Measurements from ENCODE around the gene SRSF10.

SRSF10 gene

DNA sequence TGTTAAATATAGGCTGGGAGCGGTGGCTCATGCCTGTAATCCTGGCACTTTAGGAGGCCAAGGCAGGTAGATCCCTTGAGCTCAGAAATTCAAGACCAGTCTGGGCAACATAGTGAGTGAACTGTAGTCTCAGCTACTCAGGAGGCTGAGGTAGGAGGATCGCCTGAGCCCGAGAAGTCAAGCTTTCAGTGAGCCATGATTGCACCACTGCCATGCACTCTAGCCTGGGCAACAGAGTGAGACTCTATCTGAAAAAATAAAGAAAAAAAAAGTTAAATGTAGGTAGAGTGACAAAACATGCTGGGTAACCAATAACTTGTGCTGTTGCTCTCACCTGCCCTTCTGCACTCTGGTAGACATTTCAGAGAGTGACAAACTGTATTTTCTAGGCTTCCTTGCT lies 25.0 kb upstream of the SRSF10 start:
- H3K4me3 ChIP-seq (ENCODE audit: low read depth, low read length) = no peak overlapping the region
- TF ChIP-seq, protein P1, sequence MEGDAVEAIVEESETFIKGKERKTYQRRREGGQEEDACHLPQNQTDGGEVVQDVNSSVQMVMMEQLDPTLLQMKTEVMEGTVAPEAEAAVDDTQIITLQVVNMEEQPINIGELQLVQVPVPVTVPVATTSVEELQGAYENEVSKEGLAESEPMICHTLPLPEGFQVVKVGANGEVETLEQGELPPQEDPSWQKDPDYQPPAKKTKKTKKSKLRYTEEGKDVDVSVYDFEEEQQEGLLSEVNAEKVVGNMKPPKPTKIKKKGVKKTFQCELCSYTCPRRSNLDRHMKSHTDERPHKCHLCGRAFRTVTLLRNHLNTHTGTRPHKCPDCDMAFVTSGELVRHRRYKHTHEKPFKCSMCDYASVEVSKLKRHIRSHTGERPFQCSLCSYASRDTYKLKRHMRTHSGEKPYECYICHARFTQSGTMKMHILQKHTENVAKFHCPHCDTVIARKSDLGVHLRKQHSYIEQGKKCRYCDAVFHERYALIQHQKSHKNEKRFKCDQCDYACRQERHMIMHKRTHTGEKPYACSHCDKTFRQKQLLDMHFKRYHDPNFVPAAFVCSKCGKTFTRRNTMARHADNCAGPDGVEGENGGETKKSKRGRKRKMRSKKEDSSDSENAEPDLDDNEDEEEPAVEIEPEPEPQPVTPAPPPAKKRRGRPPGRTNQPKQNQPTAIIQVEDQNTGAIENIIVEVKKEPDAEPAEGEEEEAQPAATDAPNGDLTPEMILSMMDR (IDR thresholded peaks at IDR 0.05; ENCODE audit: low read depth, low read length, missing control alignments) = no peak
- no peak for DNase-seq (ENCODE audit: low read depth)

DNA sequence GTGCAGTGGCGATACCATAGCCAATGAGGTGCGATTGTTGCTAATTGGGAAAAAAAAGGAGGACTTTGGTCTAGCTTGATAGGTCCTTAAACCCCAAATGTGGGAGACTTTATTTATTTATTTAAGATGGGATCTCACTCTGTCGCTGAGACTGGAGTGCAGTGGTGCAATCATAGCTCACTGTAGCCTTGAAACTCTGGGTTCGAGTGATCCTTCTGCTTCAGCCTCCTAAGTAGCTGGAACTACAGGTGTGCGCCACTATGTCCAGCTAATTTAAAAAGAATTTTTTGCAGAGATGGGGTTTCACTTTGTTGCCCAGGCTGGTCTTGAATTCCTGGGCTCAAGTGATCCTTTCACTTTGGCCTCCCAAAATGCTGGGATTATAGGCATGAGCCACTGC lies 24.0 kb upstream of the SRSF10 start:
- no peak overlapping the region for H3K4me3 ChIP-seq (ENCODE audit: low read depth, low read length)
- TF ChIP-seq, protein P1 (IDR thresholded peaks at IDR 0.05; ENCODE audit: low read depth, low read length, missing control alignments) = no peak
- DNase-seq (ENCODE audit: low read depth) = no peak

DNA sequence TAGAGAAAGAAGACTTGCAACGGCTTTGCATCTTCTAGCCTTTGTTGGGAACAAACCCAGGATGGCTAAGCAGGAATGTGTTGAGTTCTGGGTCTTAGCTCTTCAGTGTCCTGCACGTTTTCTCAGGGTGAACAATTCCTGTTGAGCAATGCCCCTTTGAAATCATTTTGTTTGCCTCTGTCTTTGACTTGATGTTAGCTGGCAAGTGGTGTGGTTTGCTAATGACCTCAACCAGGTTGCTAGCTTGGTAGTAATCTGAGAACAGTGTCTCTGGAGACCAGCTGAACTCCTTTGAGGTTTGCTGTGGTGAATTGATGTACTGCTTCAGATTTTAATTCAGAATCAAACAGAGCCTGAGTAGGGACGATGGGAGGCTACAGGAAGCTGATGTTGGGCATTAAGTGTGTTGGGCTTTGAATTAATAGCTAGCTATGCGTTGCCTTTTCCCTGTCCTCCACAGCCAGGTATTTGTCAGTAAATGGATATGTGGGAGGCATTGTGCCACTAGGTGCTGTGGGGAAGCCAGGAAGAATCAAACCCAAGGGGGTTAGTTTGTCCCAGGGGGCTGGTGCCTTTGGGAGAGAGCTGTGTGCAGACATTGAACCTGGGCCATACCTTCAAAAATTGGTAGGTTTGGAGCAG lies 23.3 kb upstream of the SRSF10 start:
- TF ChIP-seq, protein P1 (IDR thresholded peaks at IDR 0.05; ENCODE audit: low read depth, low read length, missing control alignments) = no peak
- H3K4me3 ChIP-seq (ENCODE audit: low read depth, low read length) = no peak overlapping the region
- DNase-seq (ENCODE audit: low read depth) = no peak

- no peak overlapping the region for H3K4me3 ChIP-seq (ENCODE audit: low read depth, low read length)
- no peak for DNase-seq (ENCODE audit: low read depth)
- TF ChIP-seq, protein P1 (IDR thresholded peaks at IDR 0.05; ENCODE audit: low read depth, low read length, missing control alignments) = no peak
Observed at GRCh38 chr1:24002695-24003094, 22.6 kb upstream of the SRSF10 start.

- TF ChIP-seq, protein P1 (IDR thresholded peaks at IDR 0.05; ENCODE audit: low read depth, low read length, missing control alignments) = no peak
- no peak for DNase-seq (ENCODE audit: low read depth)
- no peak overlapping the region for H3K4me3 ChIP-seq (ENCODE audit: low read depth, low read length)
Observed at GRCh38 chr1:23999156-23999671, 19.1 kb upstream of the SRSF10 start.

DNA sequence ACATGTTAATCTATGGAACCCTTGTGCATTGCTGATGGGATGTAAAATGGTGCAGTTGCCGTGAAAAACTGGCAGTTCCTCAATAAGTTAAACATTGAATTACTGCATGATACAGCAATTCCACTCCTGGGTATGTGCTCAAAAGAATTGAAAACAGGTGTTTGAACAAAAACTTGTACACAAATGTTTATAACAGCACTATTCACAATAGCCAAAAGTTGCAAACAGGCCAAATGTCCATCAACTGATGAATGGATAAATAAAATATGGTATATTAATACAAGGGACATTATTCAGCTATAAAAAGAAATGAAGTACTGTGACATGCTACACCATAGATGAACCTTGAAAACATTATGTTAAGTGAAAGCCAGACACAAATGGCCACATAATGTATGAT lies 17.7 kb upstream of the SRSF10 start:
- no peak overlapping the region for H3K4me3 ChIP-seq (ENCODE audit: low read depth, low read length)
- TF ChIP-seq, protein P1 (IDR thresholded peaks at IDR 0.05; ENCODE audit: low read depth, low read length, missing control alignments) = no peak
- DNase-seq (ENCODE audit: low read depth) = no peak

DNA sequence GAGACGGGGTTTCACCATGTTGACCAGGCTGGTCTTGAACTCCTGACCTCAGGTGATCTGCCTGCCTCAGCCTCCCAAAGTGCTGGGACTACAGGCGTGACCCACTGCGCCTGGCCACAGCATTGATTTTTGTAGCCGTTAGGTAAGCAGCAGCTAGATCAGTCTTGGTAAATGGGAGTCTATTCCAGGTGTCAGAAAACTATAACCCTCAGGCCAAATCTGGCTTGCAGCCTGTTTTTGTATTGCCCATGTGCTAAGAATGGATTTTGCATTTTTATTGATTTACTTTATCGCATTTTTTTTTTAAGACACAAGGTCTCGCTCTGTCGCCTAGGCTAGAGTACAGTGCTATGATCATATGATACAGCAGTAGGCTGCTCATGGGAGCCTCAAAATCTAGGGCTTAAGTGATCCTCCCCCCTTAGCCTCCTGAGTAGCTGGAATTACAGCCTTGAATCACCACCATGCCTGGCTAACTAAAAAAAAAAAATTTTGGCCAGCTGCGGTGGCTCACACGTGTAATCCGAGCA lies 16.6 kb upstream of the SRSF10 start:
- H3K4me3 ChIP-seq (ENCODE audit: low read depth, low read length) = no peak overlapping the region
- no peak for DNase-seq (ENCODE audit: low read depth)
- TF ChIP-seq, protein P1 (IDR thresholded peaks at IDR 0.05; ENCODE audit: low read depth, low read length, missing control alignments) = no peak

All from GM12864 (cell line).